Activated CD4-positive, alpha-beta T cell treated with anti-CD3 and anti-CD28 coated beads for 4 hours (primary cell): ENCODE results near the gene TBC1D8B.

ENCODE experiments used
- DNase-seq, 2 donors: peaks; one replicate each; pipeline ENCODE4 v3.0.0-alpha.2; 2020

Gene TBC1D8B

GRCh38 chrX:106899276-106899675 lies 96.8 kb downstream of the TBC1D8B start:
- DNase-seq = no peak

- no peak for DNase-seq
These were observed 97.4 kb downstream of the TBC1D8B start for GRCh38 chrX:106899841-106900240.

- DNase-seq = no peak
These were observed 98.9 kb downstream of the TBC1D8B start for GRCh38 chrX:106901341-106901740.

- no peak for DNase-seq
These were observed 99.3 kb downstream of the TBC1D8B start for GRCh38 chrX:106901781-106902219.

GRCh38 chrX:106902684-106903083 lies 100.2 kb downstream of the TBC1D8B start:
- DNase-seq = no peak

- no peak for DNase-seq
These were observed 100.9 kb downstream of the TBC1D8B start, which contains the start of gene RIPPLY1 for GRCh38 chrX:106903291-106903824. Gene RIPPLY1, minus strand, starts transcription at chrX:106903341. Its CDS starts 54 bp downstream, at chrX:106903287.

- DNase-seq = no peak
These were observed 101.5 kb downstream of the TBC1D8B start for GRCh38 chrX:106903856-106904528.

GRCh38 chrX:106905064-106905708 lies 102.7 kb downstream of the TBC1D8B start:
- no peak for DNase-seq

GRCh38 chrX:106906361-106906760 lies 103.9 kb downstream of the TBC1D8B start:
- no peak for DNase-seq

- DNase-seq = no peak
These were observed 110.4 kb downstream of the TBC1D8B start for GRCh38 chrX:106912864-106913263.

GRCh38 chrX:106917830-106918500 lies 115.5 kb downstream of the TBC1D8B start:
- DNase-seq = no peak

GRCh38 chrX:106919932-106920452 lies 117.5 kb downstream of the TBC1D8B start, which contains the start of gene CLDN2:
Gene CLDN2, plus strand, starts transcription at chrX:106920402. Its CDS starts 7,827 bp downstream, at chrX:106928229.
- no peak for DNase-seq

- no peak for DNase-seq
These were observed 119.2 kb downstream of the TBC1D8B start for GRCh38 chrX:106921637-106922036.
